ENCODE data around the gene CDC73.

CDC73 gene

GRCh38 chr1:193104502-193104906 is 17.3 kb upstream of the CDC73 start:
- Mint-ChIP-seq H3K27ac (peak overlapping the region; percentile 78 to 95 (median 87)), H3K4me3 (peak overlapping the region; percentile 92 to 94 (median 93)), H3K27me3 (ENCODE audit: low read depth) (peaks cover 5% of the 10 kb centered on the region), H3K4me1 (peaks cover 30% of the 10 kb centered on the region), H3K9me3 (no peaks in the 10 kb centered on the region), H3K36me3 (ENCODE audit: low read depth) (peaks cover 6% of the 10 kb centered on the region)
- no peak for TF ChIP-seq CTCF (IDR thresholded peaks at IDR 0.05; ENCODE audit: unreplicated experiment in 3 of 3)

GRCh38 chr1:193104907-193105820 is 16.7 kb upstream of the CDC73 start, which contains the start of gene GLRX2:
TSS of gene GLRX2 (minus strand) at chr1:193105414. CDS start at chr1:193105382, 32 bp downstream.
- H3K27ac Mint-ChIP-seq: peak within 1 kb of the TSS; percentile 78 to 95 (median 87)
- peaks cover 5% of the 10 kb centered on the region for H3K27me3 Mint-ChIP-seq (ENCODE audit: low read depth)
- H3K4me3 Mint-ChIP-seq: peak within 1 kb of the TSS; percentile 92 to 94 (median 93)
- peaks cover 30% of the 10 kb centered on the region for H3K4me1 Mint-ChIP-seq
- H3K9me3 Mint-ChIP-seq: no peaks in the 10 kb centered on the region
- TF ChIP-seq CTCF (IDR thresholded peaks at IDR 0.05; ENCODE audit: unreplicated experiment in 3 of 3): peak in 1 of 3 experiments; percentile 10
- peaks cover 6% of the 10 kb centered on the region for H3K36me3 Mint-ChIP-seq (ENCODE audit: low read depth)

GRCh38 chr1:193105821-193106177 is 16.0 kb upstream of the CDC73 start:
- peaks cover 30% of the 10 kb centered on the region for H3K4me1 Mint-ChIP-seq
- H3K36me3 Mint-ChIP-seq (ENCODE audit: low read depth): no peaks in the 10 kb centered on the region
- TF ChIP-seq CTCF (IDR thresholded peaks at IDR 0.05; ENCODE audit: unreplicated experiment in 3 of 3): no peak
- peak overlapping the region; percentile 92 to 94 (median 93) for H3K4me3 Mint-ChIP-seq
- peaks cover 5% of the 10 kb centered on the region for H3K27me3 Mint-ChIP-seq (ENCODE audit: low read depth)
- H3K27ac Mint-ChIP-seq: peak overlapping the region; percentile 78 to 95 (median 87)
- no peaks in the 10 kb centered on the region for H3K9me3 Mint-ChIP-seq

GRCh38 chr1:193108471-193108870 is 13.4 kb upstream of the CDC73 start:
- TF ChIP-seq CTCF (IDR thresholded peaks at IDR 0.05; ENCODE audit: unreplicated experiment in 3 of 3): no peak
- Mint-ChIP-seq H3K9me3 (no peaks in the 10 kb centered on the region), H3K4me3 (no peak overlapping the region), H3K4me1 (peaks cover 19% of the 10 kb centered on the region), H3K27me3 (ENCODE audit: low read depth) (peaks cover 5% of the 10 kb centered on the region), H3K36me3 (ENCODE audit: low read depth) (no peaks in the 10 kb centered on the region), H3K27ac (no peak overlapping the region)

GRCh38 chr1:193109619-193110018 is 12.2 kb upstream of the CDC73 start:
- Mint-ChIP-seq H3K27ac (no peak overlapping the region), H3K4me1 (peaks cover 8% of the 10 kb centered on the region), H3K36me3 (ENCODE audit: low read depth) (no peaks in the 10 kb centered on the region), H3K27me3 (ENCODE audit: low read depth) (peaks cover 5% of the 10 kb centered on the region), H3K9me3 (no peaks in the 10 kb centered on the region), H3K4me3 (no peak overlapping the region)
- no peak for TF ChIP-seq CTCF (IDR thresholded peaks at IDR 0.05; ENCODE audit: unreplicated experiment in 3 of 3)

Data from nephron (organoid).